ENCODE results near the gene CENPT. TPM values are rescaled to one million over a fixed set of nuclear protein-coding genes. Genes with fewer than 3 reads are reported as not detected.

Gene CENPT
- total RNA-seq, 1 donor from 2014 or later = 153 TPM

DNA sequence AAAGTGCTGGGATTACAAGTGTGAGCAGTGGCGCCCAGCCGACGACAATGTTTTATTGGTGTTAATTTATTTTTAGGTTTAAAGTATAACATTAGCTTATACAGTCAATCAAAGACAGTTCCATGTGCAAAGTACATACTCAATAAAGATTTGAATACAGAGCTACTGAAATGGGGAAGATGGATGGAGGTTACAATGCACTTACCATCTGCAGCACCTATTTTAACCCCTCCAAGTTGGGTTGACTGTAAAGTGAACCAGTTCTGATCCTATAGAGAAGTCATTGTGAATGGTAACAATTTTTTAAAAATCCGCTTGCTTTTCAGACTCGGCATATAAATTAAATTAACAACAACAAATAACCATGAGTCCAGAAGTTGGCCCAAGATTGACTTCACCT lies 44.9 kb upstream of the CENPT start:
- peak overlapping the region; percentile 92 for H3K4me3 Mint-ChIP-seq (ENCODE audit: unreplicated experiment)
- peaks cover 3% of the 10 kb centered on the region for H3K27me3 Mint-ChIP-seq (ENCODE audit: unreplicated experiment)
- H3K27ac Mint-ChIP-seq (ENCODE audit: unreplicated experiment) = peak overlapping the region; percentile 43
- peaks cover 5% of the 10 kb centered on the region for H3K9me3 Mint-ChIP-seq (ENCODE audit: unreplicated experiment)
- no peaks in the 10 kb centered on the region for H3K36me3 Mint-ChIP-seq (ENCODE audit: unreplicated experiment)
- DNase-seq = no peak
- TF ChIP-seq, protein P1, sequence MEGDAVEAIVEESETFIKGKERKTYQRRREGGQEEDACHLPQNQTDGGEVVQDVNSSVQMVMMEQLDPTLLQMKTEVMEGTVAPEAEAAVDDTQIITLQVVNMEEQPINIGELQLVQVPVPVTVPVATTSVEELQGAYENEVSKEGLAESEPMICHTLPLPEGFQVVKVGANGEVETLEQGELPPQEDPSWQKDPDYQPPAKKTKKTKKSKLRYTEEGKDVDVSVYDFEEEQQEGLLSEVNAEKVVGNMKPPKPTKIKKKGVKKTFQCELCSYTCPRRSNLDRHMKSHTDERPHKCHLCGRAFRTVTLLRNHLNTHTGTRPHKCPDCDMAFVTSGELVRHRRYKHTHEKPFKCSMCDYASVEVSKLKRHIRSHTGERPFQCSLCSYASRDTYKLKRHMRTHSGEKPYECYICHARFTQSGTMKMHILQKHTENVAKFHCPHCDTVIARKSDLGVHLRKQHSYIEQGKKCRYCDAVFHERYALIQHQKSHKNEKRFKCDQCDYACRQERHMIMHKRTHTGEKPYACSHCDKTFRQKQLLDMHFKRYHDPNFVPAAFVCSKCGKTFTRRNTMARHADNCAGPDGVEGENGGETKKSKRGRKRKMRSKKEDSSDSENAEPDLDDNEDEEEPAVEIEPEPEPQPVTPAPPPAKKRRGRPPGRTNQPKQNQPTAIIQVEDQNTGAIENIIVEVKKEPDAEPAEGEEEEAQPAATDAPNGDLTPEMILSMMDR (IDR thresholded peaks at IDR 0.05; ENCODE audit: partially characterized antibody, unreplicated experiment) = no peak
- peaks cover 7% of the 10 kb centered on the region for H3K4me1 Mint-ChIP-seq (ENCODE audit: low read depth, unreplicated experiment)

DNA sequence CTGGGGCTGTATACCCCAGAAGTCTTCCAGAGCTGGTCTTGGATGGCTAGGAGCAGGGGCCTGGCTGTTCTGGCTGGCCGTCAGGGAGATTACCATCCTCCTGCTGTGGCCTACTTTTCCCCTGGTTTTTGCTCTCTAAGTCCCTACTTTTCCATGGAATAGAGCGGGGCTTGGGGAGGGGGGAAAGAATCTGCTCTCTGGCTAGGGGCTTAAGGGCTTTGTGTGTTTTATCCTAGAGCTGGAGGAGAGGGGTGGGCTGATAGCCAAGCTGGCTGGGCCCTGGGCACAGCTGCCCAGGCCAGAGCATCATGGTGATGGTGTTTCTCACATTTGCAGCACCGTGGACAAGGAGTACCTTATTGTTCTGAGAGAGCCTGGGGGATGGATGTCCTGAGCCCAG lies 40.8 kb upstream of the CENPT start:
- H3K9me3 Mint-ChIP-seq (ENCODE audit: unreplicated experiment) = peaks cover 8% of the 10 kb centered on the region
- H3K4me1 Mint-ChIP-seq (ENCODE audit: low read depth, unreplicated experiment) = peaks cover 7% of the 10 kb centered on the region
- no peak for DNase-seq
- H3K36me3 Mint-ChIP-seq (ENCODE audit: unreplicated experiment) = no peaks in the 10 kb centered on the region
- H3K27ac Mint-ChIP-seq (ENCODE audit: unreplicated experiment) = no peak overlapping the region
- TF ChIP-seq, protein P1 (IDR thresholded peaks at IDR 0.05; ENCODE audit: partially characterized antibody, unreplicated experiment) = no peak
- peaks cover 5% of the 10 kb centered on the region for H3K27me3 Mint-ChIP-seq (ENCODE audit: unreplicated experiment)
- no peak overlapping the region for H3K4me3 Mint-ChIP-seq (ENCODE audit: unreplicated experiment)

DNA sequence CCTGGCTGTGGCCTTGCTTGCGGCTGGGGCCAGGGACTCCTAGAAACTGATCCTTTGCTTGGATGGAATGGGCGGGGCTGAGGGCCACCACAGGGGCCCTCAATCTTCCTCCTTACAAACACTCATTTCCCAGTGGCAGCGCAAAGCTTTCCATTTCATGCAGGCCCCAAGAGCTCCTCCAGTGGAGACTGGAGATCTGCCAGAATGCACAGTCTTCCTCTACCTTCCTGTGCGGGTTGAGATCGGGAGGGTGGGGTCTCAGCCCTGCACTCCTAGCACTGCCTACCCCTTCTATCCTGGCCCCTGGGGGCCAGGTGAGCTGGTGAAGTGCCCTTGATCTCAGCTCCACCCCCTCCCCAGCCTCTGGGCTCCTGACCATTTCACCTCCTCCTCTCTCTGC lies 38.9 kb upstream of the CENPT start:
- TF ChIP-seq, protein P1 (IDR thresholded peaks at IDR 0.05; ENCODE audit: partially characterized antibody, unreplicated experiment) = no peak
- Mint-ChIP-seq H3K27ac (ENCODE audit: unreplicated experiment) (no peak overlapping the region), H3K27me3 (ENCODE audit: unreplicated experiment) (peaks cover 5% of the 10 kb centered on the region), H3K9me3 (ENCODE audit: unreplicated experiment) (peaks cover 6% of the 10 kb centered on the region), H3K4me3 (ENCODE audit: unreplicated experiment) (no peak overlapping the region), H3K4me1 (ENCODE audit: low read depth, unreplicated experiment) (peaks cover 7% of the 10 kb centered on the region), H3K36me3 (ENCODE audit: unreplicated experiment) (no peaks in the 10 kb centered on the region)
- no peak for DNase-seq

DNA sequence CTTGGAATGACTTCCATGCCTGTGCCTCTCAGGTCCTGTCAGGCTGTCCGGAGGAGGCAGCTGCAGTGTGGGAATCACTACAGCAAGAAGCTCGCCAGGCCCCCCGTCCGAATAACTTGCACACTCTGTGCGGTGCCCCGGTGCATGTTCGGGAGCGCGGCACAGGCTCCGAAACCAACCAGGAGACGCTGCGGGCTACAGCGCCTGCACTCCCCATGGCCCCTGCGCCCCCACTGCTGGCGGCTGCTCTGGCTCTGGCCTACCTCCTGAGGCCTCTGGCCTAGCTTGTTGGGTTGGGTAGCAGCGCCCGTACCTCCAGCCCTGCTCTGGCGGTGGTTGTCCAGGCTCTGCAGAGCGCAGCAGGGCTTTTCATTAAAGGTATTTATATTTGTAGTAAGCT lies 38.5 kb upstream of the CENPT start:
- no peak overlapping the region for H3K27ac Mint-ChIP-seq (ENCODE audit: unreplicated experiment)
- H3K4me3 Mint-ChIP-seq (ENCODE audit: unreplicated experiment) = no peak overlapping the region
- peaks cover 6% of the 10 kb centered on the region for H3K9me3 Mint-ChIP-seq (ENCODE audit: unreplicated experiment)
- DNase-seq = no peak
- H3K27me3 Mint-ChIP-seq (ENCODE audit: unreplicated experiment) = peaks cover 5% of the 10 kb centered on the region
- H3K36me3 Mint-ChIP-seq (ENCODE audit: unreplicated experiment) = no peaks in the 10 kb centered on the region
- TF ChIP-seq, protein P1 (IDR thresholded peaks at IDR 0.05; ENCODE audit: partially characterized antibody, unreplicated experiment) = no peak
- peaks cover 7% of the 10 kb centered on the region for H3K4me1 Mint-ChIP-seq (ENCODE audit: low read depth, unreplicated experiment)

DNA sequence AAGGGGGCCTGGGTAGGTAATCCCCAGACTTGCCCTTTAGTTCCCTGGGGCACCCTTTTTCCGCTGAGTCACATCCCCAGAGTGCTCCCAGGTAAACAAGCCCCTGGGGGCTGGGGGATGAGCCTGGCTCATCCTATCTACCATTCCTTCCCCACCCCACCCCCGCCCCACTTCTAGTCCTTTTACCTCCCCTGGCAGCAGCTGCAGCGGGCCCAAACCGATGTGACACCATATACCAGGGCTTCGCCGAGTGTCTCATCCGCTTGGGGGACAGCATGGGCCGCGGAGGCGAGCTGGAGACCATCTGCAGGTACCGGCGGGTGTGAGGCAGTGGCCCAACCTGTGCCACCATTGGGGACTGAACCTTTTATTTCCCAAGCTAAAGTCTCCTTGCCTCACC lies 38.1 kb upstream of the CENPT start:
- H3K27ac Mint-ChIP-seq (ENCODE audit: unreplicated experiment) = no peak overlapping the region
- DNase-seq = no peak
- TF ChIP-seq, protein P1 (IDR thresholded peaks at IDR 0.05; ENCODE audit: partially characterized antibody, unreplicated experiment) = no peak
- H3K27me3 Mint-ChIP-seq (ENCODE audit: unreplicated experiment) = peaks cover 5% of the 10 kb centered on the region
- H3K36me3 Mint-ChIP-seq (ENCODE audit: unreplicated experiment) = no peaks in the 10 kb centered on the region
- peaks cover 6% of the 10 kb centered on the region for H3K9me3 Mint-ChIP-seq (ENCODE audit: unreplicated experiment)
- no peak overlapping the region for H3K4me3 Mint-ChIP-seq (ENCODE audit: unreplicated experiment)
- H3K4me1 Mint-ChIP-seq (ENCODE audit: low read depth, unreplicated experiment) = peaks cover 7% of the 10 kb centered on the region

Data from glutamatergic neuron (in vitro differentiated cells).